ENCODE data around the gene KCNQ1.

The KCNQ1 gene

GRCh38 chr11:2684581-2684980 lies 239.8 kb downstream of the KCNQ1 start:
- in situ Hi-C loops (cut with HindIII; ENCODE audit: low sequenced_read_pairs), result no loop called here
- no peak for TF ChIP-seq CTCF (IDR thresholded peaks at IDR 0.05; ENCODE audit: low read depth, low read length, missing control alignments)
- DNase-seq (ENCODE audit: low read depth), result no peak
- H3K4me3 ChIP-seq (ENCODE audit: low read depth, low read length), result no peak overlapping the region

DNA sequence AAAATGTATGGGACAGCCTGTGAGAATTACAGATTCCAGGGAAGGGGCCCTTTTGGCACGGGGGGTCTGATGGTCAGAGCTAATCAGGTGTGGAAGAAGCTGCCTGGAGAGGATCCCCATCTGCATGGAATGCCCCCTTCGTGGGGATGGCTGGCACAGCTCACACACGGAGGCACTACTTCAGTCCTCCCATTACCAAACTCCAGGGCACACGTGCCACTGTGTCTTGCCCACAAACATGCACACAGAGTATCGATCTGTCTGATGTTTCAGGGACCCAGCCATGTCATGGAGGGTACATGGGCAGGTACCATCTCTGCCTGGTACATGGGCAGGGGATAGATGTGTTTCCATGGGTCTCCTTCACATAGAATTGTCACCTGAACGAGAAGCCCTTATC lies 240.2 kb downstream of the KCNQ1 start:
- in situ Hi-C loops (cut with HindIII; ENCODE audit: low sequenced_read_pairs), result no loop called here
- DNase-seq (ENCODE audit: low read depth), result no peak
- TF ChIP-seq CTCF (IDR thresholded peaks at IDR 0.05; ENCODE audit: low read depth, low read length, missing control alignments), result no peak
- no peak overlapping the region for H3K4me3 ChIP-seq (ENCODE audit: low read depth, low read length)

DNA sequence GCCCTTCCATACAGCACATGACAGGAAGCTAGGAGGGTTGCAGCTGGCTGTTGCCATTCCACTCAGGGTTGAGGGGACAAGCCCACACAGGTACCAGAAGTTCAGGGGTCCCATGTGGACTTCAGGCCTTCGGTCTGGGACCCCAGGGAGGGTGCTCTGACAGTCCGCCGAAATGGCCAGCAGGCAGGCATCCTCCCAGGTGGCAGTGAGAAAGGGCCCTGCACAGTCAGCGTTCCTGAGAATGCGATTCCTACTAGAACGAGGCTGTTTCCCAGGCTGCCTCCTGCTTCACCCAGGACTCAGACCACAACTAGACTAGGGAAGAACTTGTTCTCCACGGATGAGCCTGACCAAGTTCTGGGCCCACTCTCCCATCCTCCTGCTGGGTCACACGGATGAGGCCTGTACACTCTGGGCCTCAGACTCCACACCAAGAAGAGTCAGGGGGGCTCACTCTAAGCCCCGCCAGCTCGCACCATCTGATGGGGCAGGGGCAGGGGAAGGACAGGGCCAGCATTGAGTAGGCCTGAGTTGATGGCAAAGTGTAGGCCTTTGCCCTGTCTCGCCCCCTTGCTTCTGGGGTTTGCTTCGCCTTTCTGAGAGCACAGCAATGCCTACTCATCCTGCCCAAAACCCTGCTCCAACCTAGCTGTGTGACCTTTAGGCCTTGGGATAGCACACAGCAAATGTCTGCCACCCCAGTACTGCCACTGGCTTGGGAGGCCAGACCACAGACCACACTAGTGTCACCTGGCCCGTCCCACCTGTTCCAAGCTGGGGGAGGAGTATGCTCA lies 241.0 kb downstream of the KCNQ1 start:
- in situ Hi-C loops (cut with HindIII; ENCODE audit: low sequenced_read_pairs), result no loop called here
- no peak overlapping the region for H3K4me3 ChIP-seq (ENCODE audit: low read depth, low read length)
- TF ChIP-seq CTCF (IDR thresholded peaks at IDR 0.05; ENCODE audit: low read depth, low read length, missing control alignments), result no peak
- no peak for DNase-seq (ENCODE audit: low read depth)

GRCh38 chr11:2686360-2687222 lies 241.8 kb downstream of the KCNQ1 start:
- no peak overlapping the region for H3K4me3 ChIP-seq (ENCODE audit: low read depth, low read length)
- TF ChIP-seq CTCF (IDR thresholded peaks at IDR 0.05; ENCODE audit: low read depth, low read length, missing control alignments), result no peak
- DNase-seq (ENCODE audit: low read depth), result no peak
- in situ Hi-C loops (cut with HindIII; ENCODE audit: low sequenced_read_pairs), result no loop called here

DNA sequence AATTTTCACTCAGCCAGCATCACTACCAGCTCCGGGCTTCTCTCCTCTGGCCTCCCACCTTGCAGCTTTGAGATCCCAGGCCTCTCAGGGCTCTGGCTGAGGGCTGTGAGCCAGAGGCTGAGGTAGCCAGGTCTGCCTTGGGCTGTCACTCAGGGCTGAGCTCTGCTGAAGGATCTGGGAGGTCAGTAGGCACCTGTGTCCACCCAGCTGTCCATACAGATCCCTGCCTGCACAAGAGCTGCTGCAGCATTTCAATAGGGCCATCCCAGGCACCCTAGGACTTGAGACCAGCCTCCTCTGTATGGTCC lies 242.4 kb downstream of the KCNQ1 start:
- in situ Hi-C loops (cut with HindIII; ENCODE audit: low sequenced_read_pairs), result no loop called here
- H3K4me3 ChIP-seq (ENCODE audit: low read depth, low read length), result no peak overlapping the region
- no peak for DNase-seq (ENCODE audit: low read depth)
- TF ChIP-seq CTCF (IDR thresholded peaks at IDR 0.05; ENCODE audit: low read depth, low read length, missing control alignments), result no peak

DNA sequence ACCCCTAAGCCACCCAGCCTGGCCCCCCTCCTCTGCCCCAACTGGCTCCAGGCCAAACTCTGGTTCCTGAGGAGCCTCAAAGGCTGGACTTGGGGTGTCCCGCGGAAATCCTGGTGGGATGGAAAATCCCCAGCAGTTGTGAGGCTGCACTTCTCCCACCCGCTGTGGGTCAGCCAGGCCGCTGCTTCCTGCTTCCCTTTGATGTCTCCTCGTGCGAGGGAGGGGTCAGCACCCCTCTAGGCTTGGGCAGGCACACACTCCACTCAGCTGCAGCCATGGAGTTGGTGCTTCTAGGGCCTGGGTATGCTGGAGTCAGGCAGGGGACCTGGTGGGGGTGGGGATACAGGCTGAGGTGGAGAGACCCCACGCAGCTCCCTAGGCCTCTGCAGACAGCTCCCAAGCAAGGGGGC lies 243.0 kb downstream of the KCNQ1 start:
- no peak for TF ChIP-seq CTCF (IDR thresholded peaks at IDR 0.05; ENCODE audit: low read depth, low read length, missing control alignments)
- in situ Hi-C loops (cut with HindIII; ENCODE audit: low sequenced_read_pairs), result no loop called here
- no peak overlapping the region for H3K4me3 ChIP-seq (ENCODE audit: low read depth, low read length)
- no peak for DNase-seq (ENCODE audit: low read depth)

Measured in astrocyte of the cerebellum (primary cell).